NCI-H774 (cell line): ENCODE data around the gene FBXO10.
"Not testable (repeated sequence)": the region's sequence is repeated elsewhere in the genome, so short reads cannot be mapped to it uniquely, and the experiment has no call there.

ENCODE experiments used
- DNase-seq: peaks from one replicate; lab custom pipeline; 2025; lab: John Stamatoyannopoulos, UW

FBXO10 gene

GRCh38 chr9:37550781-37551180 lies 25.4 kb downstream of the FBXO10 start:
- no peak for DNase-seq

- DNase-seq, result no peak
These were observed 26.7 kb downstream of the FBXO10 start for GRCh38 chr9:37549527-37549926.

GRCh38 chr9:37547328-37547878 lies 28.8 kb downstream of the FBXO10 start:
- DNase-seq, result no peak

GRCh38 chr9:37543468-37543867 lies 32.7 kb downstream of the FBXO10 start:
- DNase-seq, result no peak

GRCh38 chr9:37542895-37543294 lies 33.3 kb downstream of the FBXO10 start:
- DNase-seq, result no peak

- DNase-seq, result no peak
These were observed 33.7 kb downstream of the FBXO10 start for GRCh38 chr9:37542488-37542887.

- DNase-seq, result no peak
These were observed 34.7 kb downstream of the FBXO10 start for GRCh38 chr9:37541465-37541864.

- no peak for DNase-seq
These were observed 35.5 kb downstream of the FBXO10 start for GRCh38 chr9:37540634-37541033.

- DNase-seq, result no peak
These were observed 36.5 kb downstream of the FBXO10 start for GRCh38 chr9:37539634-37540033.

- DNase-seq, result no peak
These were observed 38.1 kb downstream of the FBXO10 start for GRCh38 chr9:37538099-37538498.

- no peak for DNase-seq
These were observed 41.3 kb downstream of the FBXO10 start for GRCh38 chr9:37534901-37535300.

GRCh38 chr9:37534412-37534811 lies 41.8 kb downstream of the FBXO10 start:
- no peak for DNase-seq

- DNase-seq, result no peak
These were observed 44.5 kb downstream of the FBXO10 start for GRCh38 chr9:37531699-37532098.

GRCh38 chr9:37528652-37529471 lies 47.3 kb downstream of the FBXO10 start:
- DNase-seq, result no peak

GRCh38 chr9:37523916-37524315 lies 52.3 kb downstream of the FBXO10 start:
- no peak for DNase-seq

GRCh38 chr9:37522971-37523370 lies 53.2 kb downstream of the FBXO10 start:
- DNase-seq, result no peak

- no peak for DNase-seq
These were observed 55.1 kb downstream of the FBXO10 start for GRCh38 chr9:37521111-37521510.

- DNase-seq, result no peak
These were observed 55.5 kb downstream of the FBXO10 start for GRCh38 chr9:37520641-37521040.

- DNase-seq, result no peak
These were observed 58.3 kb downstream of the FBXO10 start for GRCh38 chr9:37517923-37518322.

- DNase-seq, result no peak
These were observed 60.4 kb downstream of the FBXO10 start for GRCh38 chr9:37515620-37516258.

- no peak for DNase-seq
These were observed 61.2 kb downstream of the FBXO10 start for GRCh38 chr9:37514999-37515398.

- not testable (repeated sequence) for DNase-seq
These were observed 61.8 kb downstream of the FBXO10 start for GRCh38 chr9:37514415-37514814.

- DNase-seq, result no peak
These were observed 63.7 kb downstream of the FBXO10 start for GRCh38 chr9:37512437-37512836.
